Effector CD4-positive, alpha-beta T cell (primary cell): ENCODE results near the gene PER2.

Experiments
- DNase-seq: peaks from one replicate; pipeline ENCODE4 v3.0.0-alpha.2; 2020

The PER2 gene

GRCh38 chr2:238263204-238264071 is 25.0 kb downstream of the PER2 start:
- DNase-seq, result peak; percentile 65

GRCh38 chr2:238262496-238263122 is 25.8 kb downstream of the PER2 start:
- no peak for DNase-seq

- no peak for DNase-seq
These were observed 26.6 kb downstream of the PER2 start for GRCh38 chr2:238261718-238262375.

- DNase-seq, result no peak
These were observed 27.5 kb downstream of the PER2 start for GRCh38 chr2:238260883-238261282.

- no peak for DNase-seq
These were observed 29.1 kb downstream of the PER2 start for GRCh38 chr2:238259061-238260020.

GRCh38 chr2:238257786-238258700 is 30.4 kb downstream of the PER2 start:
- no peak for DNase-seq

GRCh38 chr2:238256594-238257104 is 31.8 kb downstream of the PER2 start:
- peak; percentile 64 for DNase-seq

- DNase-seq, result no peak
These were observed 32.3 kb downstream of the PER2 start for GRCh38 chr2:238256111-238256510.

GRCh38 chr2:238255636-238256035 is 32.8 kb downstream of the PER2 start:
- no peak for DNase-seq

GRCh38 chr2:238255151-238255551 is 33.3 kb downstream of the PER2 start:
- DNase-seq, result no peak

GRCh38 chr2:238254095-238254723 is 34.2 kb downstream of the PER2 start:
- DNase-seq, result no peak

- DNase-seq, result no peak
These were observed 35.4 kb downstream of the PER2 start for GRCh38 chr2:238252766-238253630.

GRCh38 chr2:238251986-238252385 is 36.4 kb downstream of the PER2 start:
- no peak for DNase-seq

GRCh38 chr2:238251331-238251730 is 37.1 kb downstream of the PER2 start:
- DNase-seq, result no peak

GRCh38 chr2:238250896-238251295 is 37.5 kb downstream of the PER2 start:
- no peak for DNase-seq

GRCh38 chr2:238247841-238248453 is 40.5 kb downstream of the PER2 start:
- DNase-seq, result no peak

GRCh38 chr2:238247002-238247822 is 41.2 kb downstream of the PER2 start:
- no peak for DNase-seq

GRCh38 chr2:238244151-238244550 is 44.3 kb downstream of the PER2 start:
- DNase-seq, result no peak
